Measurements from ENCODE around the gene PALM3. TPM values are rescaled to one million over a fixed set of nuclear protein-coding genes. Genes with fewer than 3 reads are reported as not detected.

PALM3 gene
- total and polyA plus RNA-seq, 3 donors from 2014 or later = 18.4 to 34.6 (median 21.3) TPM

DNA sequence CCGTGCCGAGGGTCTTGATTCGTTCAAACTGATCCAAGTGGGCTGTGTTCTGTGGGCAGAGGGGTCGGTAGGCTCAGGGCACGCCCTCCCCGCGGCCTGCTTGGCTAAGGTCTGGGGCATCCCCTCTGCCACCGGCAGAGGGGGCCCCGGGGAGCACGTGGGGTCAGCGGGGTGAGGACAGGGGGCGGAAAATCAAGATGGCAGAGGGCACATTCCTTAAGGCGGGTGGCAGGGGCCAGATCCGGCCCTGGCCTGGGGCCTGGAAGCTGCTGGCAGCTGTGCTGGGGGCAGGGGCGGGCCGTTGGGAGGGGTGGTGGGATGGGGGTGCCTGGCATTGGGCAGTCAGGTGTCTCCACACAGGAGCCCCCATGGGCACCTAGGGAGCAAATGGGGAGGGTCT lies 45.0 kb upstream of the PALM3 start:
- no peaks in the 10 kb centered on the region for H3K9me3 ChIP-seq
- peaks cover 23% of the 10 kb centered on the region for H3K4me1 ChIP-seq
- H3K27ac ChIP-seq = peak overlapping the region; percentile 65 to 80
- no peak overlapping the region for H3K4me3 ChIP-seq
- DNase-seq = no peak
- 86 to 100% methylated on average over 4 to 16 of the region's 16 CpGs for WGBS, 2 donors
- H3K36me3 ChIP-seq (ENCODE audit: low read depth, missing control alignments) = no peaks in the 10 kb centered on the region
- intact Hi-C loops (cut with DNase I; ENCODE audit: low total_unique reads) = no loop called here
- no peak for TF ChIP-seq POLR2A (IDR thresholded peaks at IDR 0.05)
- TF ChIP-seq, protein P1, sequence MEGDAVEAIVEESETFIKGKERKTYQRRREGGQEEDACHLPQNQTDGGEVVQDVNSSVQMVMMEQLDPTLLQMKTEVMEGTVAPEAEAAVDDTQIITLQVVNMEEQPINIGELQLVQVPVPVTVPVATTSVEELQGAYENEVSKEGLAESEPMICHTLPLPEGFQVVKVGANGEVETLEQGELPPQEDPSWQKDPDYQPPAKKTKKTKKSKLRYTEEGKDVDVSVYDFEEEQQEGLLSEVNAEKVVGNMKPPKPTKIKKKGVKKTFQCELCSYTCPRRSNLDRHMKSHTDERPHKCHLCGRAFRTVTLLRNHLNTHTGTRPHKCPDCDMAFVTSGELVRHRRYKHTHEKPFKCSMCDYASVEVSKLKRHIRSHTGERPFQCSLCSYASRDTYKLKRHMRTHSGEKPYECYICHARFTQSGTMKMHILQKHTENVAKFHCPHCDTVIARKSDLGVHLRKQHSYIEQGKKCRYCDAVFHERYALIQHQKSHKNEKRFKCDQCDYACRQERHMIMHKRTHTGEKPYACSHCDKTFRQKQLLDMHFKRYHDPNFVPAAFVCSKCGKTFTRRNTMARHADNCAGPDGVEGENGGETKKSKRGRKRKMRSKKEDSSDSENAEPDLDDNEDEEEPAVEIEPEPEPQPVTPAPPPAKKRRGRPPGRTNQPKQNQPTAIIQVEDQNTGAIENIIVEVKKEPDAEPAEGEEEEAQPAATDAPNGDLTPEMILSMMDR (IDR thresholded peaks at IDR 0.05) = no peak
- H3K27me3 ChIP-seq = no peaks in the 10 kb centered on the region

DNA sequence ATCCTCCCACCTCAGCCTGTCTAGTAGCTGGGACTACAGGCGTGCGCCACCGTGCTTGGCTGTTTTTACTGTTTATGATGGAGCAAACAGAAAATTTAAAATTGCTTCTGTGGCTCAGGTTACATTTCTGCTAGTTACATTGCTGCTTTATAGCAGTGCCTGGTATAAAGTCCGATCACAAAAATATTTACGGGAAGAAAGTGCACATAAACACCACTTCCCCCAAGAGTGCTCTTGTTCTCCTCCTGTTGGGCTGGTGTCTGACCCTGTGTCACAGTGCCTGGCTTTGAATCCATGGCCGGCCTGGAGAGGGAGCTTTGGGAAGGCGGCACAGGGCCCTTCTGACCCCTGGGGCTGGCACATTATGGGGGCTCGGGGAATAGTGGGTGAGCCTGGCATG lies 43.8 kb upstream of the PALM3 start:
- TF ChIP-seq, protein P1 (IDR thresholded peaks at IDR 0.05) = no peak
- TF ChIP-seq POLR2A (IDR thresholded peaks at IDR 0.05) = no peak
- intact Hi-C loops (cut with DNase I; ENCODE audit: low total_unique reads) = no loop called here
- no peak for DNase-seq
- Histone ChIP-seq H3K36me3 (ENCODE audit: low read depth, missing control alignments) (no peaks in the 10 kb centered on the region), H3K4me3 (no peak overlapping the region), H3K27me3 (no peaks in the 10 kb centered on the region), H3K9me3 (no peaks in the 10 kb centered on the region), H3K4me1 (peaks cover 13% of the 10 kb centered on the region), H3K27ac (no peak overlapping the region)
- 78 to 85% methylated on average over 8 of the region's 8 CpGs for WGBS, 2 donors

DNA sequence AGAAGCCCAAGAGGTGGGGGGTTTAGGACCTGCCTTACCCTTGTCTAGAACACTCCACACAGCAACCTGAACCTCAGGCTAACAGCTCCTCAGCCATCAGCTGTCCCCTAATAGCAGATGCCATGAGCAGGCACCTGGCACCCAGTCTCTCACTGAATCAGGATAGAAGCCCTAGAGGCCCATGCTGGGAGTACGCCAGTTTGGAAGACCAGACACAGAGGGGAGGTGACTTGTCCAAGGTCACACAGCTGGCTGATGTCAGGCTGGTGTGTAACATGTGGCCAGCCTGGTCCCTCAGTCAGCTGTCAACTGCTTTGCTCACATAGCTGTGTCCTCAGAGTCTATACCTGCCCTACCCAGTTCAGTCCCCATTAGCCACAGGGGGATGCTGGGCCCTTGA lies 41.4 kb upstream of the PALM3 start:
- no peak for TF ChIP-seq POLR2A (IDR thresholded peaks at IDR 0.05)
- TF ChIP-seq, protein P1 (IDR thresholded peaks at IDR 0.05) = no peak
- H3K4me1 ChIP-seq = peaks cover 9% of the 10 kb centered on the region
- H3K36me3 ChIP-seq (ENCODE audit: low read depth, missing control alignments) = no peaks in the 10 kb centered on the region
- peak overlapping the region; percentile 11 to 48 for H3K27ac ChIP-seq
- no peaks in the 10 kb centered on the region for H3K9me3 ChIP-seq
- intact Hi-C loops (cut with DNase I; ENCODE audit: low total_unique reads) = no loop called here
- no peak for DNase-seq
- no peak overlapping the region for H3K4me3 ChIP-seq
- WGBS, 2 donors = 30 to 80% methylated on average over 1 of the region's 1 CpG
- no peaks in the 10 kb centered on the region for H3K27me3 ChIP-seq

DNA sequence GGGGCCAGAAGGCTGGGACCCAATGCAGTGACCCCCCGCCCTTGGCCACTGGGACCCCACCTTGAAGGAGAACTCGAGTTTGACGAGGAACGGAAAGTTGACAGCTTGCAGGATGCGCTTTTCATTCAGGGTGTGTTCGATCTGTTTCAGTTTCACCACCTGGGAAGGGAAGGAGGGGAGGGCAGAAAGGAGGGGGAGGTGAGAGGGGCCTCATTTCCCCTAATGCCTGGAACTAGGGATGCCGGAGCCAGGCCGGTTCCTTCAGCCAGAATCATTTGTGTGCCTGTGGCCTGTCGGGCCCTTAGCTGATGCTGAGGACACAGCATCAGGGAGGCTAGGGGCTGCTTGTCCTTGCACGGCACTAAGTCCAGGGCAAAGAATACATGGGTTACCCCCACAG lies 40.9 kb upstream of the PALM3 start:
- Histone ChIP-seq H3K27ac (peak overlapping the region; percentile 11 to 48), H3K27me3 (no peaks in the 10 kb centered on the region), H3K4me3 (no peak overlapping the region), H3K9me3 (no peaks in the 10 kb centered on the region), H3K36me3 (ENCODE audit: low read depth, missing control alignments) (no peaks in the 10 kb centered on the region), H3K4me1 (peaks cover 6% of the 10 kb centered on the region)
- 74 to 80% methylated on average over 10 of the region's 10 CpGs for WGBS, 2 donors
- TF ChIP-seq POLR2A (IDR thresholded peaks at IDR 0.05) = no peak
- intact Hi-C loops (cut with DNase I; ENCODE audit: low total_unique reads) = no loop called here
- no peak for DNase-seq

DNA sequence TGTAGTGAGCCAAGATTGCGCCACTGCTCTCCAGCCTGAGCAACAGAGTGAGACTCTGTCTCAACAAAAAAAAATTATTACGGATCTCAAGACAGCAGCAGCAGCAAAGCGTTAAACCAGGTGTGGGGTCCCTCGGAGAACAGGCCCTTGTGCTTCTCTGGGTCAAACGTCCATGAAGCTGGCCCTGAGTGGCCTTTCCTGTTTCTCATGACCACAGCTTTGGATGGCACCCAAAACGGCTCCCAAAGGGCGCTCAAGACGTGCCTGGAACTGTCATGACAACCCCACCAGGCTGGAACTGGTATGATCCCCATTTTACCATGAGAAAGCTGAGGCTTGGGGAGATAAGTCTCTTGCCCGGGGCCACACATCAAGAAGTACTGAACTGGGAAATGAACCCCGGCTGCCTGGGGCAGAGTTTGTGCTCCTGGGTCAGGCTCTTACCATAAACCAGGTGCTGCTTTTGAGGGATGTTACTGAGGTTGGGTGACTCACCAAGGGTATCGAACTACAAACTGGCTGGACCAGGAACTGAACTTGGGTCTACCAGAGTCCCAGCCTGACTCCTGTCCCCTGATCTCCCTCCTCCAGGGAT lies 40.3 kb upstream of the PALM3 start:
- Histone ChIP-seq H3K27ac (no peak overlapping the region), H3K36me3 (ENCODE audit: low read depth, missing control alignments) (no peaks in the 10 kb centered on the region), H3K27me3 (no peaks in the 10 kb centered on the region), H3K4me3 (no peak overlapping the region), H3K9me3 (no peaks in the 10 kb centered on the region), H3K4me1 (peaks cover 6% of the 10 kb centered on the region)
- intact Hi-C loops (cut with DNase I; ENCODE audit: low total_unique reads) = no loop called here
- DNase-seq = no peak
- no peak for TF ChIP-seq POLR2A (IDR thresholded peaks at IDR 0.05)
- TF ChIP-seq, protein P1 (IDR thresholded peaks at IDR 0.05) = no peak
- WGBS, 2 donors = 53 to 62% methylated on average over 11 of the region's 11 CpGs

Measured in testis (tissue), 3 donors.